ENCODE measurements around the gene SLC15A5. TPM values are rescaled to one million over a fixed set of nuclear protein-coding genes. Genes with fewer than 3 reads are reported as not detected.
A peak's percentile ranks its signal among the peaks of the same experiment; 100 is the strongest.

SLC15A5 gene
- polyA plus RNA-seq, 4 donors: not detected

- 67 to 75% (median 69%) methylated on average over 8 of the region's 8 CpGs for WGBS, 3 donors
- H3K27ac ChIP-seq (ENCODE audit: low read depth in 1 of 3, low read length in 2 of 3): no peak overlapping the region
- no peaks in the 10 kb centered on the region for H3K4me1 ChIP-seq (ENCODE audit: control insufficient read depth in 3 of 3, insufficient read depth in 2 of 3, low read depth in 1 of 3, low read length in 2 of 3)
- H3K36me3 ChIP-seq (ENCODE audit: control insufficient read depth in 3 of 3, insufficient read depth in 2 of 3, low read depth in 1 of 3, low read length in 3 of 3): no peaks in the 10 kb centered on the region
- no peak overlapping the region for H3K4me3 ChIP-seq (ENCODE audit: low read depth in 1 of 3, low read length in 3 of 3)
- DNase-seq (peak; percentile 5 to 17), FAIRE-seq (no peak)
- H3K27me3 ChIP-seq (ENCODE audit: control insufficient read depth in 3 of 3, insufficient read depth in 3 of 3, low read length in 3 of 3): no peaks in the 10 kb centered on the region
- no peaks in the 10 kb centered on the region for H3K9me3 ChIP-seq (ENCODE audit: control insufficient read depth in 2 of 2, insufficient read depth in 1 of 2, low read depth in 1 of 2, low read length in 1 of 2)
Measured at GRCh38 chr12:16187660-16188059, 89.8 kb downstream of the SLC15A5 start.

DNA sequence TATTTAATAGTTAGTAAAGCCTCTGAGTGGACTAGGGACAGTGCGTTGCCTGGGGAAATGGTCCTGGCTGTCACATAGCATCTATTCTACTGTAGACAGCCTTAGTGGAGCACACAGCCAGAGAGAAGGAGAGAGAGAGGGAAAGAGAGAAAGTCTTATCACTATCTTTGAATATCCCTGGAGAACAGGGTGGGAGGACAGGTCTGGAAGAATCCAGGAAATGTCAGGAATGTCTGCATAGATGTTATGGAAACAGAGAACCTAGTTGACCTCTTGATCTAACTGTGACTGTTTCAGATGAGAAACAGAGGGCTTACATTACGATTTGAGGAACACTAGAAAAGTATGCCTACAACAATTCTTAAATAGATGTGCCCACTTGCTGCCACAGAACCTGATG is 92.8 kb downstream of the SLC15A5 start:
- FAIRE-seq: no peak
- Histone ChIP-seq H3K9me3 (ENCODE audit: control insufficient read depth in 2 of 2, insufficient read depth in 1 of 2, low read depth in 1 of 2, low read length in 1 of 2) (no peaks in the 10 kb centered on the region), H3K4me3 (ENCODE audit: low read depth in 1 of 3, low read length in 3 of 3) (no peak overlapping the region), H3K27ac (ENCODE audit: low read depth in 1 of 3, low read length in 2 of 3) (no peak overlapping the region), H3K27me3 (ENCODE audit: control insufficient read depth in 3 of 3, insufficient read depth in 3 of 3, low read length in 3 of 3) (no peaks in the 10 kb centered on the region), H3K4me1 (ENCODE audit: control insufficient read depth in 3 of 3, insufficient read depth in 2 of 3, low read depth in 1 of 3, low read length in 2 of 3) (no peaks in the 10 kb centered on the region), H3K36me3 (ENCODE audit: control insufficient read depth in 3 of 3, insufficient read depth in 2 of 3, low read depth in 1 of 3, low read length in 3 of 3) (no peaks in the 10 kb centered on the region)
- no peak for DNase-seq
- 68 to 83% (median 69%) methylated on average over 2 of the region's 2 CpGs for WGBS, 3 donors

DNA sequence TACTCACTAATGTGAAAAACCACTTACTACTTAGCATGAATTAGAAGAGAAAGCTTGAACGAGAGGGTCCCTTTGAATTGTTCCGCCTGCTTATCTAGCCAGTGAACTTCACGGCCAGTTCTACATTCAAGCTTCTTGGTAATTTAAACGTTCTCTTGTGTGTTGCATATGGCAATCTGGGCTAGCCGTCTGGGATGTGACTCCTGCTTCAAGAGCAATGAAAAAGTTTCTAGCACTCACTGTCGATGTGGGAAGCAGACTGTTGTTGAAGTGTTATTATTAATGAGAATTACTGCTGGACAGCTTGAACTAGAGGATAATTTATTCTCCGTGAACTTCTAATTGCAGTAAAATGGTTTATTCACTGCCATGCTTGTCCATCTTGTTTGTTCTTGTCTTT is 93.9 kb downstream of the SLC15A5 start:
- FAIRE-seq: no peak
- WGBS, 3 donors: 83 to 92% (median 86%) methylated on average over 7 of the region's 7 CpGs
- H3K9me3 ChIP-seq (ENCODE audit: control insufficient read depth in 2 of 2, insufficient read depth in 1 of 2, low read depth in 1 of 2, low read length in 1 of 2): no peaks in the 10 kb centered on the region

GRCh38 chr12:16175840-16176239 is 101.6 kb downstream of the SLC15A5 start:
- DNase-seq: no peak
- WGBS, 3 donors: 73 to 85% (median 84%) methylated on average over 3 of the region's 3 CpGs
- Histone ChIP-seq H3K9me3 (ENCODE audit: control insufficient read depth in 2 of 2, insufficient read depth in 1 of 2, low read depth in 1 of 2, low read length in 1 of 2) (no peaks in the 10 kb centered on the region), H3K4me3 (ENCODE audit: low read depth in 1 of 3, low read length in 3 of 3) (no peak overlapping the region), H3K36me3 (ENCODE audit: control insufficient read depth in 3 of 3, insufficient read depth in 2 of 3, low read depth in 1 of 3, low read length in 3 of 3) (no peaks in the 10 kb centered on the region), H3K4me1 (ENCODE audit: control insufficient read depth in 3 of 3, insufficient read depth in 2 of 3, low read depth in 1 of 3, low read length in 2 of 3) (no peaks in the 10 kb centered on the region), H3K27me3 (ENCODE audit: control insufficient read depth in 3 of 3, insufficient read depth in 3 of 3, low read length in 3 of 3) (no peaks in the 10 kb centered on the region), H3K27ac (ENCODE audit: low read depth in 1 of 3, low read length in 2 of 3) (no peak overlapping the region)
- no peak for FAIRE-seq

More for the DNA sequence above, 93.9 kb downstream of the SLC15A5 start:
- H3K4me1 ChIP-seq (ENCODE audit: control insufficient read depth in 3 of 3, insufficient read depth in 2 of 3, low read depth in 1 of 3, low read length in 2 of 3): no peaks in the 10 kb centered on the region
- no peaks in the 10 kb centered on the region for H3K36me3 ChIP-seq (ENCODE audit: control insufficient read depth in 3 of 3, insufficient read depth in 2 of 3, low read depth in 1 of 3, low read length in 3 of 3)
- H3K4me3 ChIP-seq (ENCODE audit: low read depth in 1 of 3, low read length in 3 of 3): no peak overlapping the region
- no peaks in the 10 kb centered on the region for H3K27me3 ChIP-seq (ENCODE audit: control insufficient read depth in 3 of 3, insufficient read depth in 3 of 3, low read length in 3 of 3)
- H3K27ac ChIP-seq (ENCODE audit: low read depth in 1 of 3, low read length in 2 of 3): no peak overlapping the region
- DNase-seq: no peak

- H3K27ac ChIP-seq (ENCODE audit: low read depth in 1 of 3, low read length in 2 of 3): no peak overlapping the region
- H3K4me1 ChIP-seq (ENCODE audit: control insufficient read depth in 3 of 3, insufficient read depth in 2 of 3, low read depth in 1 of 3, low read length in 2 of 3): no peaks in the 10 kb centered on the region
- no peak for FAIRE-seq
- 81 to 87% (median 85%) methylated on average over 4 of the region's 4 CpGs for WGBS, 3 donors
- no peaks in the 10 kb centered on the region for H3K36me3 ChIP-seq (ENCODE audit: control insufficient read depth in 3 of 3, insufficient read depth in 2 of 3, low read depth in 1 of 3, low read length in 3 of 3)
- H3K4me3 ChIP-seq (ENCODE audit: low read depth in 1 of 3, low read length in 3 of 3): no peak overlapping the region
- DNase-seq: no peak
- H3K9me3 ChIP-seq (ENCODE audit: control insufficient read depth in 2 of 2, insufficient read depth in 1 of 2, low read depth in 1 of 2, low read length in 1 of 2): no peaks in the 10 kb centered on the region
- no peaks in the 10 kb centered on the region for H3K27me3 ChIP-seq (ENCODE audit: control insufficient read depth in 3 of 3, insufficient read depth in 3 of 3, low read length in 3 of 3)
Measured at GRCh38 chr12:16174282-16174681, 103.2 kb downstream of the SLC15A5 start.

- Histone ChIP-seq H3K27ac (ENCODE audit: low read depth in 1 of 3, low read length in 2 of 3) (no peak overlapping the region), H3K27me3 (ENCODE audit: control insufficient read depth in 3 of 3, insufficient read depth in 3 of 3, low read length in 3 of 3) (no peaks in the 10 kb centered on the region), H3K9me3 (ENCODE audit: control insufficient read depth in 2 of 2, insufficient read depth in 1 of 2, low read depth in 1 of 2, low read length in 1 of 2) (no peaks in the 10 kb centered on the region), H3K4me3 (ENCODE audit: low read depth in 1 of 3, low read length in 3 of 3) (no peak overlapping the region), H3K4me1 (ENCODE audit: control insufficient read depth in 3 of 3, insufficient read depth in 2 of 3, low read depth in 1 of 3, low read length in 2 of 3) (no peaks in the 10 kb centered on the region), H3K36me3 (ENCODE audit: control insufficient read depth in 3 of 3, insufficient read depth in 2 of 3, low read depth in 1 of 3, low read length in 3 of 3) (no peaks in the 10 kb centered on the region)
- DNase-seq (no peak), FAIRE-seq (no peak)
- whole genome bisulfite sequencing, 3 donors: 73 to 87% (median 81%) methylated on average over 2 of the region's 2 CpGs
Measured at GRCh38 chr12:16171348-16171747, 106.1 kb downstream of the SLC15A5 start.

- FAIRE-seq: no peak
Measured at GRCh38 chr12:16168078-16168477, 109.4 kb downstream of the SLC15A5 start.

DNA sequence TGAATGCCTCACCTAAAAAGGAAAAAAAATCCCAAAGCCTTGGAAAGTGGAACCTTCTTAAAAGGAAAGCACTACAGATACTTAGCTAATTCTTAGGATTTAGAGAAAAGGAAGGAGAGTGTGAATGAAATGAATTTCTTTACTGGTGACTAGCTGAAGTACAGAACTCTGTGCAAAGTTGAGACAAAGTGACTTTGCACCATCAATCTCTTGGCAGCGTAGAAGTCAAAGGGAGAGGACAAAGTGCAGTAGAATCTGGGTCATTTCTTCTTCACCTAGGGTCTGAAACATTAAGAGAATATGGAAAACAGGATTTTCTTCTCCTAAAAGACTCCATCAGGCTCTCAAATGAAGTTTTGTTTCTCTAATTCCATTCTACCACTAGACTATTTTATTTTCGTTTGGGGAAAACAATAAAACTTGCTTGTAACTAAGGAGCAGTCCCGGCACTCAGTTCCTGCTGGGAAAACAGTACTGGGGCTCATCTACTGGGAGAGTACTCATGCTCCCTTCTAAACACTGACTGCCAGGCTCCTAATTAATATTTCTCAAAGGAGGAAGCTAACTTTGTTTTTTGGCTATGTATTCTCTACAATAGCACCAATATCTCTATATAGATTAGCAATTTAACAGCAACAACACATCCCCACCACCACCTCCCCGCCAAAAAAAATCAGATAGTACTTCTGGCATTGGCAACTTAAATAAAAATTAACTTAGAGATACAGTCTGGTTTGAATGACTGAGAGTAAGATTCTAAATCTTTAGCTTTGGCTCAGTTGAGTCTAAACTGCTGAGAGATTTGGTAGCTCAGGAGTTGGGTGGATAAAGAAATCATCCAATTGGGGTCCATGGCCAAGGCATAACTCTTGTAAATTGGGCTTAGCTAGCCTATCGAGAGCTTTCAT is 110.7 kb downstream of the SLC15A5 start:
- Histone ChIP-seq H3K4me3 (ENCODE audit: low read depth in 1 of 3, low read length in 3 of 3) (no peak overlapping the region), H3K4me1 (ENCODE audit: control insufficient read depth in 3 of 3, insufficient read depth in 2 of 3, low read depth in 1 of 3, low read length in 2 of 3) (no peaks in the 10 kb centered on the region), H3K9me3 (ENCODE audit: control insufficient read depth in 2 of 2, insufficient read depth in 1 of 2, low read depth in 1 of 2, low read length in 1 of 2) (no peaks in the 10 kb centered on the region), H3K36me3 (ENCODE audit: control insufficient read depth in 3 of 3, insufficient read depth in 2 of 3, low read depth in 1 of 3, low read length in 3 of 3) (no peaks in the 10 kb centered on the region), H3K27ac (ENCODE audit: low read depth in 1 of 3, low read length in 2 of 3) (no peak overlapping the region), H3K27me3 (ENCODE audit: control insufficient read depth in 3 of 3, insufficient read depth in 3 of 3, low read length in 3 of 3) (no peaks in the 10 kb centered on the region)
- DNase-seq (peak; percentile 35 to 43), FAIRE-seq (no peak)
- 32 to 53% (median 33%) methylated on average over 5 of the region's 5 CpGs for WGBS, 3 donors

More at GRCh38 chr12:16168078-16168477, 109.4 kb downstream of the SLC15A5 start:
- 72 to 79% (median 77%) methylated on average over 3 of the region's 3 CpGs for WGBS, 3 donors
- Histone ChIP-seq H3K9me3 (ENCODE audit: control insufficient read depth in 2 of 2, insufficient read depth in 1 of 2, low read depth in 1 of 2, low read length in 1 of 2) (no peaks in the 10 kb centered on the region), H3K27ac (ENCODE audit: low read depth in 1 of 3, low read length in 2 of 3) (no peak overlapping the region), H3K27me3 (ENCODE audit: control insufficient read depth in 3 of 3, insufficient read depth in 3 of 3, low read length in 3 of 3) (no peaks in the 10 kb centered on the region), H3K36me3 (ENCODE audit: control insufficient read depth in 3 of 3, insufficient read depth in 2 of 3, low read depth in 1 of 3, low read length in 3 of 3) (no peaks in the 10 kb centered on the region), H3K4me1 (ENCODE audit: control insufficient read depth in 3 of 3, insufficient read depth in 2 of 3, low read depth in 1 of 3, low read length in 2 of 3) (no peaks in the 10 kb centered on the region), H3K4me3 (ENCODE audit: low read depth in 1 of 3, low read length in 3 of 3) (no peak overlapping the region)
- DNase-seq: no peak
